Tibial artery (tissue), 4 donors: ENCODE measurements around the gene SLC25A33.

Source experiments
- DNase-seq, 2 donors: peaks; one replicate each; pipeline ENCODE4 v3.0.0-alpha.2; 2019
- H3K27ac ChIP-seq, 2 donors: fragments of 200-600 bp; sonication (generic) in 1 of 2; 1 replicate in 1 of 2; 2 replicates in 1 of 2; pipeline ENCODE4 v1.5.1; 2018 to 2019; ENCODE audit warnings: mild to moderate bottlenecking in 1 of 2
- H3K27me3 ChIP-seq, 2 donors: fragments of 200-600 bp; sonication (generic) in 1 of 2; one replicate each; pipeline versions ENCODE4 v1.5.1 to v1.6.0; 2016 to 2019
- H3K36me3 ChIP-seq, 3 donors: fragments of 200-600 bp; sonication (generic) in 2 of 3; one replicate each; pipeline ENCODE4 v1.5.1; 2016 to 2019; ENCODE audit warnings: mild to moderate bottlenecking in 2 of 3
- H3K4me1 ChIP-seq, 4 donors: fragments of 200-600 bp; sonication (generic) in 2 of 4; 1 replicate in 3 of 4; 2 replicates in 1 of 4; pipeline ENCODE4 v1.5.1; 2016 to 2019
- H3K4me3 ChIP-seq, 2 donors: fragments of 200-600 bp; sonication (generic) in 1 of 2; 1 replicate in 1 of 2; 2 replicates in 1 of 2; pipeline ENCODE4 v1.5.1; 2018 to 2019; ENCODE audit warnings: mild to moderate bottlenecking in 2 of 2
- H3K9me3 ChIP-seq, 3 donors: fragments of 200-600 bp; sonication (generic) in 1 of 3; one replicate each; pipeline ENCODE4 v1.5.1; 2016 to 2019
- intact Hi-C: fragments of 100-400 bp; cut with DNase I; formaldehyde crosslinking; loops from one replicate; pipeline ENCODE4 v1.15.0; 2023; ENCODE audit warnings: low total_unique reads
- TF ChIP-seq, protein P1 (sequence below), 2 experiments: fragments of 200-600 bp in 1 of 2; fragments of 450-650 bp in 1 of 2; IDR thresholded peaks; one replicate each; pipeline ENCODE4 v1.5.1; 2017 to 2019; ENCODE audit warnings: antibody characterized with exemption in 2 of 2, mild to moderate bottlenecking in 1 of 2, moderate library complexity in 1 of 2

The SLC25A33 gene

GRCh38 chr1:9606948-9607347 lies 67.7 kb downstream of the SLC25A33 start:
- TF ChIP-seq, protein P1, sequence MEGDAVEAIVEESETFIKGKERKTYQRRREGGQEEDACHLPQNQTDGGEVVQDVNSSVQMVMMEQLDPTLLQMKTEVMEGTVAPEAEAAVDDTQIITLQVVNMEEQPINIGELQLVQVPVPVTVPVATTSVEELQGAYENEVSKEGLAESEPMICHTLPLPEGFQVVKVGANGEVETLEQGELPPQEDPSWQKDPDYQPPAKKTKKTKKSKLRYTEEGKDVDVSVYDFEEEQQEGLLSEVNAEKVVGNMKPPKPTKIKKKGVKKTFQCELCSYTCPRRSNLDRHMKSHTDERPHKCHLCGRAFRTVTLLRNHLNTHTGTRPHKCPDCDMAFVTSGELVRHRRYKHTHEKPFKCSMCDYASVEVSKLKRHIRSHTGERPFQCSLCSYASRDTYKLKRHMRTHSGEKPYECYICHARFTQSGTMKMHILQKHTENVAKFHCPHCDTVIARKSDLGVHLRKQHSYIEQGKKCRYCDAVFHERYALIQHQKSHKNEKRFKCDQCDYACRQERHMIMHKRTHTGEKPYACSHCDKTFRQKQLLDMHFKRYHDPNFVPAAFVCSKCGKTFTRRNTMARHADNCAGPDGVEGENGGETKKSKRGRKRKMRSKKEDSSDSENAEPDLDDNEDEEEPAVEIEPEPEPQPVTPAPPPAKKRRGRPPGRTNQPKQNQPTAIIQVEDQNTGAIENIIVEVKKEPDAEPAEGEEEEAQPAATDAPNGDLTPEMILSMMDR (IDR thresholded peaks at IDR 0.05): no peak
- H3K27me3 ChIP-seq: no peaks in the 10 kb centered on the region
- no peaks in the 10 kb centered on the region for H3K9me3 ChIP-seq
- DNase-seq: no peak
- no peak overlapping the region for H3K4me3 ChIP-seq
- intact Hi-C loops: no loop called here
- H3K36me3 ChIP-seq: peaks cover 5 to 91% (median 44%) of the 10 kb centered on the region in 3 donors
- peaks cover 0 to 2% (median 0%) of the 10 kb centered on the region in 4 donors for H3K4me1 ChIP-seq
- no peak overlapping the region for H3K27ac ChIP-seq

- Histone ChIP-seq H3K27me3 (no peaks in the 10 kb centered on the region), H3K4me3 (no peak overlapping the region), H3K9me3 (no peaks in the 10 kb centered on the region), H3K27ac (no peak overlapping the region), H3K36me3 (peaks cover 5 to 91% (median 40%) of the 10 kb centered on the region in 3 donors), H3K4me1 (peaks cover 0 to 2% (median 0%) of the 10 kb centered on the region in 4 donors)
- DNase-seq: no peak
- intact Hi-C loops: no loop called here
- TF ChIP-seq, protein P1 (IDR thresholded peaks at IDR 0.05): no peak
Measured at GRCh38 chr1:9607352-9607751, 68.1 kb downstream of the SLC25A33 start.

DNA sequence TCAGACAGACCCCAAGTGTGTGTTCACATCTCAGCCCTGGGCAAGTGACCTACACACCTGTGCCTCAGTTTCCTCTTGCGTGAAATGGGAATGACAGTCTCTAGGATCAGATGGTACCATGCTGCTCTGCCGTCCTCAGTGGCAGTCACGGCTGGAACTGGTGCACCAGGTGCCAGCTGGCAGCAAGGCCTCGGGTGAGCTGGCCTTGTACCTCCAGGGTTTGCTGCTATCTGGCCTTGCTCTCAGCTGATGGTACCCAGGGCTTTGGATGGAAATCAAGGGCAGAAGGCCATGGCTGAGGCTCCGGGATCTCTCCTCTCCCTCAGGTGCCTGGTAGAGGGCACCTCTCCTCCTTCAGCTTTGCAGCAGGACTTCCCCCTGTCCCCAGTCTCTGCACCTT lies 70.7 kb downstream of the SLC25A33 start:
- no peaks in the 10 kb centered on the region for H3K27me3 ChIP-seq
- H3K9me3 ChIP-seq: no peaks in the 10 kb centered on the region
- peaks cover 8 to 82% (median 44%) of the 10 kb centered on the region in 3 donors for H3K36me3 ChIP-seq
- intact Hi-C loops: no loop called here
- no peak overlapping the region for H3K27ac ChIP-seq
- no peak overlapping the region for H3K4me3 ChIP-seq
- TF ChIP-seq, protein P1 (IDR thresholded peaks at IDR 0.05): no peak
- DNase-seq: no peak
- peaks cover 0 to 2% (median 0%) of the 10 kb centered on the region in 4 donors for H3K4me1 ChIP-seq

GRCh38 chr1:9610548-9610947 lies 71.3 kb downstream of the SLC25A33 start:
- Histone ChIP-seq H3K9me3 (no peaks in the 10 kb centered on the region), H3K4me1 (peaks cover 0 to 2% (median 0%) of the 10 kb centered on the region in 4 donors), H3K36me3 (peaks cover 8 to 77% (median 44%) of the 10 kb centered on the region in 3 donors), H3K4me3 (no peak overlapping the region), H3K27ac (no peak overlapping the region), H3K27me3 (no peaks in the 10 kb centered on the region)
- intact Hi-C loops: no loop called here
- DNase-seq: no peak
- TF ChIP-seq, protein P1 (IDR thresholded peaks at IDR 0.05): no peak

GRCh38 chr1:9611716-9612115 lies 72.5 kb downstream of the SLC25A33 start:
- Histone ChIP-seq H3K27me3 (no peaks in the 10 kb centered on the region), H3K4me1 (no peaks in the 10 kb centered on the region), H3K9me3 (no peaks in the 10 kb centered on the region), H3K36me3 (peaks cover 8 to 74% (median 44%) of the 10 kb centered on the region in 3 donors), H3K27ac (no peak overlapping the region), H3K4me3 (no peak overlapping the region)
- TF ChIP-seq, protein P1 (IDR thresholded peaks at IDR 0.05): no peak
- DNase-seq: no peak
- intact Hi-C loops: no loop called here
